Left renal cortex interstitium (tissue), 4 donors: ENCODE measurements around the gene CACNA1A. TPM values are rescaled to one million over a fixed set of nuclear protein-coding genes. Genes with fewer than 3 reads are reported as not detected.
"Not testable (repeated sequence)": the region's sequence is repeated elsewhere in the genome, so short reads cannot be mapped to it uniquely, and the experiment has no call there.

Experiments used
- DNase-seq, 4 donors: peaks; one replicate each; pipeline ENCODE4 v3.0.0-alpha.2; 2013; ENCODE audit warnings: low read depth in 4 of 4, low spot score in 2 of 4, missing footprints in 1 of 4
- polyA plus RNA-seq, 4 donors: library from polyadenylated mRNA; unstranded; fragments of 120-200 nt; gene quantifications; one replicate each; pipeline ENCODE4 v1.2.1, GENCODE V29; 2013; ENCODE audit not compliant: insufficient read length in 4 of 4

The CACNA1A gene
- polyA plus RNA-seq, 4 donors: 2.0 to 3.6 (median 2.7) TPM

DNA sequence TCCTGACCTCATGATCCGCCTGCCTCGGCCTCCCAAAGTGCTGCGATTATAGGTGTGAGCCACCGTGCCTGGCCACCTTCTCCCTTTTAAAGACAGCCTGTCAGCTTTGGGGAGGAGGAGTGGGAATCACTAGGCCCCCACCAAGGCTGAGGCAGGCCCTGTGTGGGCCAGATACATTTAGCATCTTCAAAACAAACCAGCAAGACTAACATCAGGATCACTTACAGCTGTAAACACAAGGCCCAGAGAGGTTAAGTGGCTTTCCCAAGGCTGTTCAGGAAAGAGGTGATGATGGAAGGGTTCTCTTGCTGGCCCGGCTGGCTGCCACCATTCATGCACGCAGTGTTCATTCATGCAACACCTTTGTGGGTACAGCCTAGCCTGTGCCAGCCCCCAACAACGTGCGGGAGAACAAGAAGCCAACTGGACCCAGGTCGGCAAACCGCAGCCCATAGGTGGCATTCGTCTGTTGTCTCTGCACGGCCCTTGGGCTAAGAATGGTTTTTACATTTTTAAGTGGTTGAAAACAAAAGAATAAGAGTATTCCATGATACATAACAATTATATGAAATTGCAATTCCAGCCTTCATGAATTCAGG is 333.0 kb downstream of the CACNA1A start:
- no peak for DNase-seq

- no peak for DNase-seq
Observed at GRCh38 chr19:13172346-13173138, 333.7 kb downstream of the CACNA1A start.

DNA sequence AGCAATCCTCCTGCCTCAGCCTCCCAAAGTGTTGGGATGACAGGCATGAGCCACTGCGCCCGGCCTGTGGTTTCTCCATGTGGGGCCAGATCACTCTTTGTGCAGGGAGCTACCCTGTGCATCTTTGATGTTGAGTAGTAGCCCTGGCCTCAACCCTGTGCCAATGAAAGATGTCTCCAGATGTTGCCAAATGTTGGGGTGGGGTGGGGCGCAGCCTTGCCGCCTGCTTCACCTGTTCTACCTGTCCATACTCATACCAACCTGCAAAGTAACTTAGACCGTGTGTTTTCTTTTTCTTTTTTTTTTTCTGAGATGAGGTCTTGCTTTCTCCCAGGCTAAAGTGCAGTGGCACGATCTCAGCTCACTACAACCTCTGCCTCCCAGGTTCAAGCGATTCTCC is 335.1 kb downstream of the CACNA1A start:
- no peak for DNase-seq

- no peak for DNase-seq
Observed at GRCh38 chr19:13169769-13170168, 336.5 kb downstream of the CACNA1A start.

- DNase-seq: not testable (repeated sequence)
Observed at GRCh38 chr19:13166151-13166550, 340.1 kb downstream of the CACNA1A start.

DNA sequence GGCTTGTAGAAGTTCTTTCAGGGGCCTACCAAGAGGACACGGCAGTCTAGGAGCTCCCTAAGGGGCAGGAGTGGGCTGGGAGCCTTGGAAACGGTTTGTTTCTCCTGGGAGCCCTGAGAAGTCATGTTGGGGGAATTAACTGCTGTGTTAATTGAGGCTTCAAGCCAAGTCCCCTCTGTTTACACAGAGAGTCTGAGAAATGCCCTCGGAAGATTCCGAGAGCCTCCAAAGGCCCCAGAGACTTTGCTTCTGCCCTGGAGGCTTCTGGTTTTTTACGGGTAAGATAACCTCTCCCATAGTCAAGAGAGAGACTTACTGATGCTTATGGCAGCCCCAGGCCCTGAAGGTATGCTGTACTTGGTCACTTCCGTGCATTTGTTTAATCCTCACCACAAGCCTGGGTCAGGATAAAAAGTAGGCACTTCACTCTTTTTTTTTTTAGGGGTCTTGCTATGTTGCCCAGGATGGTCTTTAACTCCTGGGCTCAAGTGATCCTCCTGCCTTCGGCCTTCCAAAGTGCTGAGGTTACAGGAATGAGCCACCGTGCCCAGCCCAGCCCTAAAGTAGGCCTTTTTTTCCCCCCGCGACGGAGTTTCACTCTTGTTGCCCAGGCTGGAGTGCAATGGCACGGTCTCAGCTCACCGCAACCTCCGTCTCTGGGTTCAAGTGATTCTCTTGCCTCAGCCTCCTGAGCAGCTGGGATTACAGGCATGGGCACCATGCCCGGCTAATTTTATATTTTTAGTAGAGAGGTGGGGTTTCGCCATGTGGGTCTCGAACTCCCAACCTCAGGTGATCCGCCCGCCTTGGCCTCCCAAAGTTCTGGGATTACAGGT is 340.9 kb downstream of the CACNA1A start:
- DNase-seq: peak in 1 of 4 donors; percentile 19

DNA sequence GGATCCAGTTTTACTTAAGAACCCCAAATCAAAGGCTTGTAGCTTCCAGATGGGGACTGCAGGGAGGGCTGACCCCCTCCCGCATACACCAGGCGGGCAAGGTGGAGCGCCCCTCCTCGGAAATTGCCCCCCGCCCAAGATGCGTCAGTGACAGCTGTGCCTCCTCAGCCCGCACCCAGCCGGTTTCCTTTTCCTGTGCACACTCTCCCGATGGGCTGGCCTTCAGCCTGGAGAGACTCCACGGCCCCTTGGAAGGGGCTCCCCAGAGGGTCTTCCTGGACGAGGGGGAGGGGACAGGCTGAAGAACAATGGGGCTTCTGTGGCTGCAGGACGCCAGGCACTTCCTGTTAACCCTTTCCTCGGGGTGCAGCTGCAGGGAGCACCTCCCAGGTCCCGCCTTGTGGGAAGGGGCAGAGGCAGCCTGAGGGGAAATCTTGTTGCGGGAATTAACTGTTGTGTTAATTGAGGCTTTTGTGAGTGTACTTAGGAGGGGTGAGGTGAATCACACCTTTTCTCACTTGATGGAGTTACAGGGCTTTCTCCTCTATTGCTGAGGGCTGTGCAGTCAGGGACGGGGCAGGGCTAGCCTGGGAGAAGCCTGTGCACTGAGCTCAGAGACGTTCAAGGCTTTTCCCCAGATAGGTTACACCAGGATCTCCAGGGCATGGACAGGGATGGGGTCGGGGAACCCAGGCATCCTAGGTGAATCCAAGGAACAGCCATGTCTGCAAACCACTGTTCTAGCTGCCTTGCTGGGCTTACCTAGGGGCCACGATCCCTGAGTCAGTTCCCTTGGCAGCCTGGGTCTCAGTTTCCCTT is 341.7 kb downstream of the CACNA1A start:
- peak; percentile 75 to 87 (median 78) for DNase-seq

- DNase-seq: peak; percentile 60 to 79 (median 74)
Observed at GRCh38 chr19:13163609-13164342, 342.5 kb downstream of the CACNA1A start.

GRCh38 chr19:13162724-13163608 is 343.3 kb downstream of the CACNA1A start:
- DNase-seq: peak; percentile 76 to 93 (median 88)

DNA sequence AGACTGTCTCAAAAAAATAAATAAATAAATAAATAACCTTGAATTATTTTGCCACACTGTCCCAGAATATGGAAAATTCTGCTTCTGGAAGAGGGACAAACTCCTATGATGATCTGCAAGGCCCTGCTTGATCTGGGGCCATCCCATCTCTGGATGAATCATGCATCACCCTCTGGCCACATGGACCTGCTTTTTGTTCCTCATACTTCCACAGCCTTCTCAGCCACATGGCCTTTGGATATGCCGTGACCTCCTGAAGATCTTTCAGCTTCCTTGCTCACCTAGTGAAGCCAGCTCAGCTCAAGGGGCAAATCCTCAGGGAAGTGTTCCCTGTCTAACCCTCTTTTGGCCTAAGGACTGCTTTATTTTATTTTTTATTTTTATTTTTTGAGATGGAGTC is 345.7 kb downstream of the CACNA1A start:
- DNase-seq: no peak

DNA sequence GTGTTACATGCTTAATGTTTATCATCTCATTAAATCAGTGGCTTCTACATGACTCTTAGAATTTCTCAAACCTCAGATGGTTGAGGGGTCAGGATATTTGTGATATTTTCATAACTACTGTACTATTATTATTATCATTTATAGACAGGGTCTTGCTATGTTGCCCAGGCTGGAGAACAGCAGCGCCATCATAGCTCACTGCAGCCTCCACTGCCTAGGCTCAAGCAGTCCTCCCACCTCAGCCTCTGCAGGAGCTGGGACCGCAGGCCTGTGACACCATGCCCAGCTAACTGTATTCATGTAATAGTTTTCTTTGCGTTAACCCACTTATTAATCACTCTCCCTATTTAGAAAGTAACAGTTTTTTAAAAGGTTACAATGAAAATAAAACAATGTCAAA is 346.6 kb downstream of the CACNA1A start:
- DNase-seq: no peak
